ENCODE results near the gene OSBPL5.

OSBPL5 gene

GRCh38 chr11:3148255-3148989 is 16.7 kb downstream of the OSBPL5 start:
- no peak for DNase-seq

DNA sequence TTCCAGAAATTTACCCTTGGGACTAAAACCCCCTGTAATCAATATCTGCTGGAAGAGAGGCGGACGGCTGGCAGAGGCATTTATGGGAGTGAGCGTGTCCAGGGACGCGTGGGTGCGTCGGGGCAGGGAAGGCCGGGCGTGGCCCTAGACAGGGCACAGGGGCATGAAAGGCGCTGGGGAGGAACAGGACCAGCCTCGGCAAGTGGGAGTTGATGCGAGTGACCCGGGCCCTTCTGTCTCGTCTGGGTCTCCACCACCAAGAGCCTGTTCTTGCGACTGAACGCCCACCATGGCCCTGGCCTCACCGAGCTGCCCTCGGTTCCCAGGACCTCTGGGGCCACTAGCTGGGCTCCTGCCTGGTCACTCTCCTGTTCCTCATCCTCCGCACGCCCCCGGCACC is 17.5 kb downstream of the OSBPL5 start:
- no peak for DNase-seq

DNA sequence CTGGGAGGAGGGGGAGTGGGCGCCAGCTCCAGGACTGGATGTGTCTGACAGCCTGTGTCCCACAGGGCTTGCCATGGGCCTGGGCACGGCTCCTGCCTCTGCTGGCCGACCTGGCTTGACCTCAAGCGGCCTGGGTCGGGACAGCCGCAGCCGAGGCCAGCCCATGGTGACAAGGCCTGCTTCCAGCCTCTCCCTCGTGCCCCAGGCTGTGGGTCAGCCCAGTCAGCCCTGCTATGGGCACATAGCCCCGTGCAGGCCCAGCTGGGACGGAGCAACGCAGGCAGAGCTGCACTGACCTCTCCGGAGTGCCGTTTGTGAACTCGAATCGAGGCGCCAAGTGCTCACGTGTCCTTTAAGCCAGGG is 17.9 kb downstream of the OSBPL5 start:
- DNase-seq = no peak

GRCh38 chr11:3146612-3147256 is 18.4 kb downstream of the OSBPL5 start:
- no peak for DNase-seq

DNA sequence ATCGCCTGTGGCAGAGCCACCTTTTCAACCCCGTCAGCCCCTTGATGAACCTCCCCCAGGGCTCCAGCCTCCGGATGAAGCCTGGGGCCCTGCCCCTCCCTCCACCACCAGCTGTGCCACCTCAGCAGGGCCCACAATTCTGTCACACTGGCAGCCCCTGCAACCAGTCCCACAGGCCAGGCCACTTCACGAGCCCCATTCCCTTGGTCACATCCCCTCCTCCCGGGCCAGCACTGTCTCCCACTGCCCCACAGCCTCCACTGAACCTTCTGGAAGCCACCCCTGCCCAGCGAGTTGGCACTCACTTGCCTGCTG is 19.9 kb downstream of the OSBPL5 start:
- DNase-seq = no peak

GRCh38 chr11:3144296-3145205 is 20.6 kb downstream of the OSBPL5 start:
- no peak for DNase-seq

DNA sequence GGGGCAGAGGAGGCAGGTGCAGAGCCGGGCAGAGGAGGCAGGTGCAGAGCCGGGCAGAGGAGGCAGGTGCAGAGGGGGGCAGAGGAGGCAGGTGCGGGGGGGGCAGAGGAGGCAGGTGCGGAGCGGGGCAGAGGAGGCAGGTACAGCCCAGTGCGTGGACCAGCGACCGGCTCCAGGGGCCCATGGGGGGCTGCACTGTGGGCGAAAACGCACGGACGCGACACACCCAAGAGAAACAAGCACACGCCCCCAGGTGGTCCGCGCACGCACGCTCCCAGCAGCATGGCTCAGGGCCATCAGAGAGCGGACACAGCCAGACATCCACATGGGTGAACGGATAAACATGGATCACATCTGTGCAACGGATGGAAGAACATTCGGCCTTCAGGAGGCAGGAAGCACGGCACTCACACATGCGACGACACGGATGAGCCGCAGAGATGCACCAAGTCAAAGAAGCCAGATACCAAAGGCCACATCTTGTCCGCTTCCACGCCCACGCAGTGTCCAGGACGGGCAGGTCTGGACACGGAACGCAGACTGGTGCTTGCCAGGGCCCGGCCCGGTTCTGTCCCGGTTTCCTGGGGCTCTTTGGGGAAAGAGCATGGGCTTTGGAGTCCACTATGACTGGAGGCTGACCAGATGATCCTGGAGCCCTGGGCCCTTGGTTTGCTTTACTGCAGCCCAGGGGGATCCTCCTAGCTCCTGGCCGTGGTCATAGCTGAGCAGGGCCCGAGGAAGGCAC is 21.8 kb downstream of the OSBPL5 start:
- DNase-seq = no peak

GRCh38 chr11:3140291-3140603 is 24.9 kb downstream of the OSBPL5 start:
- DNase-seq = no peak

GRCh38 chr11:3139481-3140290 is 25.4 kb downstream of the OSBPL5 start:
- no peak for DNase-seq

DNA sequence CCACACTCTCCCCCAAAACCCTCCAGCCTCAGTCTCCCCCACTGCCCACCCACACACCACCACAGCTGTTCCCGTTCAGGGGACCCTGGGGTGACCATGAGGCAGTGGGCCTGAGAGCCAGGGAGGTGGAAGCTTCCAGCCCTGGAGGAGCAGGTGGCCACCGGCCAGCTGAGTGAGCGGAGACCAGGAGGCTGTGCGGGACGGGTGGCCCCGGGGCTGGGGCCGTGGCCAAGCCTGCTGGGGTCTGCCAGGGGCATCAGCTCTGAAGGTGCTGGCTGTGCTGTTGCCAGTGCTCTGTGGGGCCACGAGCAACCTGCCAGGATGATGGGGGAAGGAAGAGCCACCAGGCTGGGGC is 26.0 kb downstream of the OSBPL5 start:
- no peak for DNase-seq

DNA sequence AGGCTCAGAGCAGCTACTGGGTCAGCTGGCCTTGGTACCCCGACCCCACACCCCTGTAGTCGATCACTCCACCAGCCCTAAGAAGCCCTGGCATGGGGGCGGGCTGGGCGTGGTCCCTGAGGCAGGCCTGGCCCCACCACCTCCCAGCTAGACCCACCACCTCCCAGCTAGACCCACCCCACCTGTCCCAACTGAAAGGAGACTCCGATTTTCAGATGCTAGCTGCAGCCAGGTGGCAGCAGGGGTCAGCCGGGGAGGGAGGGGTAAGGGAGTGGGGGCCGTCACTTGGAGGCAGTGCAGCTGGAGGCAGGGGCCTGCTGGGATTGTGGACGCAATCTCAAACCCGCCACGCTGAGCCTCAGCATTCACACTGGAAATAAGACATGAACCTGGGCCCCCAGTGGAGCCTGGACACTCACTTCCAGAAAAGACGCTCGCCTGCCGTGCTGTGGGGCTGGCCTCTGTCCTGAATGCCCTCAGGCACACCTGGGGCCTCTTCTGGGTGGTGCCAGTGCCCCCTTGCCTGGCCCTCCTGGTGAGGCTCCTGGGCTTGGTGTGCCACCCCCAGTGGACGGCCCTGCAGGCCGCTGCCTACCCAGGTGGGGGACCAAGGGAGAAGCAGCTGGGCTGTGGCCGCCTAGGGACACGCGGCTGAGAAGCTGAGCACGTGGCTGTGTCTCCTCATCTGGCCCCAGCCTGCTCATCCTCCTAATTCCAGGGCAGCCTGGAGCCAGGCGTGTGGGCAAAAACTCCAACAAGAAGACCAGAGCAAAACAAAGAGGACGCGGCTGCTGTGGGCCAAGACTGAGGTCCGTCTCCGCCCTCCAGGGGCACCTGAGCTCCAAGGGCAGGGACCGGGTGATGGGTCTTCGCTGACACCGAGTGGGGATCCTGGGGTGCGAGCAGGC is 26.7 kb downstream of the OSBPL5 start:
- no peak for DNase-seq

- DNase-seq = no peak
Observed at GRCh38 chr11:3137486-3138177, 27.5 kb downstream of the OSBPL5 start.

- DNase-seq = no peak
Observed at GRCh38 chr11:3136546-3137455, 28.3 kb downstream of the OSBPL5 start.

DNA sequence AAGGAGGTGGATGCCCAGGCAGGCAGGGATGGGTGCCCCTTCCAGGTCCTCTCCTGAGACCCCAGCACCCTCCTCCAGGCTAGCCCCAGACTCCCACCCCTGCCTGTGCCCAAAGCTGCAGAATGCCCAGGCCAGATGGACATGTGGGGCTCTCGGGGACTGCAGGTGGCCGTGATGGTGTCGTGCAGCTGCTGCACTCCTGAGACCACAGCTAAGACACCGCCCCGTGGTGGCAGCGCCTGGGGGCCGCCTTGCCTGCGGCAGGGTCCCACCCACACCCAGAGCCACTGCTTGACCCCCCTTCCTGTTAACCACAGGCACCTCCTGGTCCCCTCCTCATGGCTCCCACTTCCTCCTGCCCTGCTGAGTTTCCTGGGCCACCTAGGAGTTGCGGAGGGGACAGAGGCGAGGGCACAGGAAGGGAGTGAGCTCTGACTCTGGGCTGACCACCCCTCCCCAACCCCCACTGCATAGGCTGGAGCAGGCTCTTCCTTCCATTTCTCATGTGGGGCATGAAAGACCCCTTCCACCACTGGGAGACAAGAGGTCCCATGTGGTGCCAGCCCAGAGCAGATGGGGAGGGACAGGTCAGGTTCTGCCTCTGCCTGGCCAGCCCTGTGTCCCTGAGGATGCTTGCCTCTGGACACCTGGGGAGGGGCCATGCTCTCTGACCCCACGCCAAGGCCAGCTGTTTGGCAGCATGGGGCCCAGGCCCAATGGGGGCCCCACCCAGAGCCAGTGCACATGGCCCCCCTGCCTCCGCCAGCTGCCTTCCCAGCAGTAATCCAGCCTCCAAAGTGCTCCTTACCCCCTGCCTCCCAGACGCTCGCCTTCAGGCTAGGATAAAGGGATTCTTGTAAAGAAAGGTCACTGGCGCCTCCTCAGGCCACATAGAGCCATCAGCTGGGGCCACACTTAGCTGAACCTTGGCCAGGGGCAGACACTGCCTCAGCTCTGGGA is 29.3 kb downstream of the OSBPL5 start:
- DNase-seq = no peak

DNA sequence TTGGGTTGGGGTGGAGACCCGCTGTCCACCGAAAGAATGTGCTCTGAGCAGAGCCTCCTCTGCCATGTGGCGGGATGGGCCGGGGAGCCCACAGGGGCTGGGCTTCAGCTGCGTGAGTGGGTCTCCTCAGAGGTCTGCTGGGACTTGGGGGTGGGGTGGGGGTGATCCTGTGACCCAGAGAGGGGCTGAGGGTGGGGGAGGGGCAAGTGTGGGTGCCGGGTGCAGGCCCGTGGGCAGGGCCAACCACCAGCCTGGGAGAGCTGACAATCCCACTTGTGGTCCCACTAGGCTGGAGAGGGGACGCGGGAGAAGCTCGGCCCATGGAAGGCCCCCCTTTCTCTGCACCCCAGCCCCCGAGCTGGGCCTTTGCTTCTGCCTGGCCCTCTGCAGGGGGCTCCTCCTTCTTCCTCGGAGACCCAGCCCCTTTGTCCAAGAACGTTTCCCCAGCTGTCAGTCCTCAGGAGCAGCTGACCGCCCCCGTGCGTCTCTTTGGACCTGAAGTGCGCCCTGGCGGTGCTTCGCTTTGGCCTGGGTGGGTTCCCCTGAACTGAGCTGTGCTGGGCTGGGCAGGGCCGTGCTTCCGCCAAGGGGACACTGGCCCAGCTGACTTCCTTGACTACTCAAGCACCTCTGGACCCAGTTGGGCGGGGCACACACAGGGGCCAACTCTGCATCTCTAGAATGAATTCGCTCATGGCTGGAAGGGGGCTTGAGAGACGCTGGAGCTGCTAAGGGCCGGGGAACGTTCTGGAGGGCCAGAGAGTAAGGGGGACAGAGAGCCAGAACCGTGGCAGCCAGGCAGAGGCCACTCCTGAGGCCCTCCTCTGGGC is 30.2 kb downstream of the OSBPL5 start:
- no peak for DNase-seq

- DNase-seq = no peak
Observed at GRCh38 chr11:3134218-3134621, 30.9 kb downstream of the OSBPL5 start.

Data from stimulated activated CD4-positive, alpha-beta T cell treated with anti-CD3 and anti-CD28 coated beads, Interleukin-15, amount 100 ng/mL, for 24 hours (primary cell).